Neural crest cell (in vitro differentiated cells): ENCODE measurements around the gene RMP24.
"Not testable (repeated sequence)": the region's sequence is repeated elsewhere in the genome, so short reads cannot be mapped to it uniquely, and the experiment has no call there.

ENCODE experiments used
- DNase-seq: peaks from one replicate; pipeline ENCODE4 v3.0.0; 2021; ENCODE audit warnings: low read depth, mixed read lengths, low spot score
- H3K27ac Mint-ChIP-seq: one replicate; pipeline ENCODE4 v1.8.0; 2021; ENCODE audit warnings: mild to moderate bottlenecking, mixed read lengths; ENCODE audit not compliant: unreplicated experiment
- H3K27me3 Mint-ChIP-seq: 2 replicates; pipeline ENCODE4 v1.8.0; 2021; ENCODE audit warnings: low read depth, mild to moderate bottlenecking, mixed read lengths
- H3K36me3 Mint-ChIP-seq: 2 replicates; pipeline ENCODE4 v1.8.0; 2021; ENCODE audit warnings: low read depth, mild to moderate bottlenecking, mixed read lengths
- H3K4me1 Mint-ChIP-seq: 2 replicates; pipeline ENCODE4 v1.8.0; 2021; ENCODE audit warnings: mixed read lengths
- H3K4me3 Mint-ChIP-seq: one replicate; pipeline ENCODE4 v1.8.0; 2021; ENCODE audit warnings: mild to moderate bottlenecking, mixed read lengths
- H3K9me3 Mint-ChIP-seq: 2 replicates; pipeline ENCODE4 v1.8.0; 2021; ENCODE audit warnings: mixed read lengths
- CTCF ChIP-seq: fragments of 200-600 bp; sonication (generic); conservative IDR thresholded peaks from 2 replicates; pipeline ENCODE4 v1.5.0; 2021; ENCODE audit warnings: antibody characterized with exemption, mild to moderate bottlenecking

Gene RMP24

GRCh38 chr18:35964319-35964718 is 8.2 kb upstream of the RMP24 start:
- no peak for DNase-seq
- H3K27me3 Mint-ChIP-seq: peaks cover 12% of the 10 kb centered on the region
- no peak overlapping the region for H3K27ac Mint-ChIP-seq
- H3K4me3 Mint-ChIP-seq: no peak overlapping the region
- H3K4me1 Mint-ChIP-seq: no peaks in the 10 kb centered on the region
- H3K9me3 Mint-ChIP-seq: peaks cover 4% of the 10 kb centered on the region
- no peak for TF ChIP-seq CTCF
- H3K36me3 Mint-ChIP-seq: no peaks in the 10 kb centered on the region

- H3K27ac Mint-ChIP-seq, H3K4me3 Mint-ChIP-seq, H3K9me3 Mint-ChIP-seq, H3K27me3 Mint-ChIP-seq, H3K36me3 Mint-ChIP-seq, DNase-seq: not testable (repeated sequence)
- H3K4me1 Mint-ChIP-seq: peaks cover 11% of the 10 kb centered on the region
Observed at GRCh38 chr18:35967866-35968265, 4.6 kb upstream of the RMP24 start.

- no peak for TF ChIP-seq CTCF
- Mint-ChIP-seq H3K4me3 (peak overlapping the region; percentile 8), H3K27ac (no peak overlapping the region), H3K27me3 (peaks cover 3% of the 10 kb centered on the region), H3K9me3 (no peaks in the 10 kb centered on the region), H3K36me3 (no peaks in the 10 kb centered on the region), H3K4me1 (peaks cover 16% of the 10 kb centered on the region)
- no peak for DNase-seq
Observed at GRCh38 chr18:35968278-35968880, 4.1 kb upstream of the RMP24 start.

- H3K4me1 Mint-ChIP-seq: peaks cover 26% of the 10 kb centered on the region
- TF ChIP-seq CTCF: no peak
- no peak overlapping the region for H3K27ac Mint-ChIP-seq
- H3K9me3 Mint-ChIP-seq: no peaks in the 10 kb centered on the region
- H3K4me3 Mint-ChIP-seq: no peak overlapping the region
- DNase-seq: no peak
- no peaks in the 10 kb centered on the region for H3K36me3 Mint-ChIP-seq
- H3K27me3 Mint-ChIP-seq: peaks cover 3% of the 10 kb centered on the region
Observed at GRCh38 chr18:35969676-35970075, 2.8 kb upstream of the RMP24 start.

GRCh38 chr18:35971661-35972196 is 750 bp upstream of the RMP24 start:
- TF ChIP-seq CTCF: no peak
- no peak for DNase-seq
- H3K4me1 Mint-ChIP-seq: peaks cover 26% of the 10 kb centered on the region
- no peaks in the 10 kb centered on the region for H3K9me3 Mint-ChIP-seq
- peaks cover 3% of the 10 kb centered on the region for H3K27me3 Mint-ChIP-seq
- peaks cover 10% of the 10 kb centered on the region for H3K36me3 Mint-ChIP-seq
- H3K27ac Mint-ChIP-seq: peak overlapping the region; percentile 97
- peak overlapping the region; percentile 98 for H3K4me3 Mint-ChIP-seq

- H3K4me1 Mint-ChIP-seq: peaks cover 26% of the 10 kb centered on the region
- no peak for TF ChIP-seq CTCF
- peak overlapping the region; percentile 2 for H3K27ac Mint-ChIP-seq
- no peak for DNase-seq
- peaks cover 24% of the 10 kb centered on the region for H3K36me3 Mint-ChIP-seq
- H3K9me3 Mint-ChIP-seq: no peaks in the 10 kb centered on the region
- H3K27me3 Mint-ChIP-seq: no peaks in the 10 kb centered on the region
- H3K4me3 Mint-ChIP-seq: peak overlapping the region; percentile 98
Observed at GRCh38 chr18:35973650-35974049, 1.2 kb downstream of the RMP24 start.
